GM18505 (cell line): ENCODE results near the gene PNPT1.
"Not testable (repeated sequence)": the region's sequence is repeated elsewhere in the genome, so short reads cannot be mapped to it uniquely, and the experiment has no call there.

Experiments
- ATAC-seq: cut with Tn5 transposase; IDR thresholded peaks from one replicate; pipeline ENCODE4 v1.9.1; 2021; ENCODE audit not compliant: unreplicated experiment
- POLR2A ChIP-seq: IDR thresholded peaks from 4 replicates; pipeline ENCODE4 v1.6.1; 2011; ENCODE audit warnings: borderline replicate concordance; ENCODE audit not compliant: insufficient read depth, insufficient read length; ENCODE audit errors: extremely low read depth

PNPT1 gene

GRCh38 chr2:55712477-55713060 lies 18.9 kb upstream of the PNPT1 start:
- no peak for TF ChIP-seq POLR2A
- no peak for ATAC-seq

- ATAC-seq: no peak
- TF ChIP-seq POLR2A: no peak
These were observed 16.4 kb upstream of the PNPT1 start for GRCh38 chr2:55710025-55710424.

- TF ChIP-seq POLR2A: no peak
- no peak for ATAC-seq
These were observed 14.1 kb upstream of the PNPT1 start for GRCh38 chr2:55707751-55708150.

- not testable (repeated sequence) for ATAC-seq
These were observed 12.6 kb upstream of the PNPT1 start for GRCh38 chr2:55706258-55706657.

GRCh38 chr2:55705027-55705653 lies 11.5 kb upstream of the PNPT1 start:
- TF ChIP-seq POLR2A: no peak
- ATAC-seq: no peak

- TF ChIP-seq POLR2A: no peak
- ATAC-seq: no peak
These were observed 9.7 kb upstream of the PNPT1 start for GRCh38 chr2:55703350-55703749.

GRCh38 chr2:55692740-55693139 lies 904 bp downstream of the PNPT1 start:
- peak; percentile 3 for ATAC-seq

- ATAC-seq: no peak
- TF ChIP-seq POLR2A: no peak
These were observed 21.0 kb downstream of the PNPT1 start for GRCh38 chr2:55672630-55673029.

- no peak for TF ChIP-seq POLR2A
- no peak for ATAC-seq
These were observed 24.7 kb downstream of the PNPT1 start for GRCh38 chr2:55668956-55669355.

- no peak for ATAC-seq
- TF ChIP-seq POLR2A: no peak
These were observed 40.4 kb downstream of the PNPT1 start for GRCh38 chr2:55653255-55653654.

- TF ChIP-seq POLR2A: no peak
- no peak for ATAC-seq
These were observed 44.4 kb downstream of the PNPT1 start for GRCh38 chr2:55649211-55649610.

- ATAC-seq: no peak
- no peak for TF ChIP-seq POLR2A
These were observed 56.8 kb downstream of the PNPT1 start for GRCh38 chr2:55636831-55637230.

GRCh38 chr2:55628931-55629330 lies 64.7 kb downstream of the PNPT1 start:
- no peak for TF ChIP-seq POLR2A
- ATAC-seq: no peak

- no peak for TF ChIP-seq POLR2A
- ATAC-seq: no peak
These were observed 65.7 kb downstream of the PNPT1 start for GRCh38 chr2:55627915-55628314.

GRCh38 chr2:55621802-55622201 lies 71.8 kb downstream of the PNPT1 start:
- no peak for TF ChIP-seq POLR2A
- ATAC-seq: no peak
